GM12878 (cell line): ENCODE data around the gene SKA3. TPM values are rescaled to one million over a fixed set of nuclear protein-coding genes. Genes with fewer than 3 reads are reported as not detected.

Source experiments
- CBX5 ChIP-seq: sonication (generic); IDR thresholded peaks from 2 replicates; pipeline ENCODE4 v1.6.1; 2016; ENCODE audit warnings: low read depth, moderate library complexity, mild to moderate bottlenecking, inconsistent platforms
- HCFC1 ChIP-seq: fragments of 150-350 bp; IDR thresholded peaks from 2 replicates; pipeline ENCODE4 v1.6.1; 2014; ENCODE audit warnings: low read length
- JUNB ChIP-seq: IDR thresholded peaks from 2 replicates; pipeline ENCODE4 v1.6.1; 2016; ENCODE audit warnings: antibody characterized with exemption, mild to moderate bottlenecking
- KAT2A ChIP-seq: conservative IDR thresholded peaks from 2 replicates; pipeline ENCODE4 v1.6.1; 2011; ENCODE audit warnings: low read depth, low read length; ENCODE audit not compliant: control insufficient read depth
- KDM1A ChIP-seq: fragments of 200-600 bp; sonication (generic); IDR thresholded peaks from 2 replicates; pipeline ENCODE4 v1.6.1; 2016; ENCODE audit warnings: borderline replicate concordance
- NKRF ChIP-seq: fragments of 450-650 bp; conservative IDR thresholded peaks from 2 replicates; pipeline ENCODE4 v1.6.1; 2017; ENCODE audit warnings: mild to moderate bottlenecking, moderate library complexity
- PAX8 ChIP-seq: fragments of 450-650 bp; IDR thresholded peaks from 2 replicates; pipeline ENCODE4 v1.6.1; 2017; ENCODE audit warnings: mild to moderate bottlenecking, moderate library complexity
- POLR2AphosphoS2 ChIP-seq: IDR thresholded peaks from 2 replicates; pipeline ENCODE4 v1.6.1; 2011; ENCODE audit warnings: low read depth, mild to moderate bottlenecking, low read length, improper control_type of control experiment, moderate library complexity
- SPI1 ChIP-seq: IDR thresholded peaks from 2 replicates; pipeline ENCODE4 v1.6.1; 2011; ENCODE audit warnings: low read depth, mild to moderate bottlenecking, low read length, moderate library complexity, borderline replicate concordance; ENCODE audit not compliant: insufficient read depth
- SUPT20H ChIP-seq: IDR thresholded peaks from 2 replicates; pipeline ENCODE4 v1.6.1; 2011; ENCODE audit warnings: low read depth, mild to moderate bottlenecking, low read length, moderate library complexity, borderline replicate concordance; ENCODE audit not compliant: control insufficient read depth
- polyA plus RNA-seq, 11 experiments: library from polyadenylated mRNA; depleted of rRNA in 4 of 11; unstranded in 6 of 11; stranded (reverse) in 5 of 11; fragments of >200 nt; fragmentation: Nextera tagmentation in 4 of 11; fragmentation: Illumina TruSeq in 1 of 11; extraction: Ambion mirVana in 4 of 11; extraction: Trizol in 1 of 11; gene quantifications; 1 replicate in 1 of 11; 2 replicates in 10 of 11; pipeline versions ENCODE4 v1.2.1 to v1.2.3, GENCODE V29; 2011 to 2016; ENCODE audit warnings: inconsistent platforms in 2 of 11, missing spikeins in 2 of 11, low read depth in 1 of 11
- total RNA-seq, 4 experiments: library from RNA; depleted of rRNA in 3 of 4; stranded (reverse); fragments of >200 nt in 3 of 4; fragmentation: Illumina TruSeq in 1 of 4; extraction: Trizol in 1 of 4; gene quantifications; 2 replicates each; pipeline versions ENCODE4 v1.2.1 to v1.2.3, GENCODE V29; 2013 to 2021
- TF ChIP-seq, protein P1 (sequence below): fragments of 450-650 bp; formaldehyde crosslinking; IDR thresholded peaks from 2 replicates; pipeline ENCODE4 v1.4.0; 2022; ENCODE audit warnings: mild to moderate bottlenecking, moderate library complexity
- TF ChIP-seq, protein P2 (sequence below): IDR thresholded peaks from 2 replicates; pipeline ENCODE4 v1.6.1; 2011; ENCODE audit warnings: low read depth, low read length, improper control_type of control experiment, borderline replicate concordance
- TF ChIP-seq, protein P3 (sequence below): IDR thresholded peaks from 2 replicates; pipeline ENCODE4 v1.6.1; 2011; ENCODE audit warnings: borderline replicate concordance, low read depth, mild to moderate bottlenecking, moderate library complexity, low read length; ENCODE audit not compliant: insufficient read depth, poor library complexity, severe bottlenecking
- TF ChIP-seq, protein P4 (sequence below), 3 experiments: IDR thresholded peaks in 2 of 3; conservative IDR thresholded peaks in 1 of 3; 2 replicates each; pipeline ENCODE4 v1.5.1; 2011; ENCODE audit warnings: low read depth in 3 of 3, low read length in 3 of 3, mild to moderate bottlenecking in 3 of 3, control low read depth in 2 of 3, moderate library complexity in 2 of 3, inconsistent platforms in 1 of 3, mixed read lengths in 1 of 3; ENCODE audit not compliant: control insufficient read depth in 2 of 3, insufficient read depth in 1 of 3; ENCODE audit errors: extremely low read depth in 1 of 3
- TF ChIP-seq, protein P5 (sequence below): IDR thresholded peaks from 2 replicates; pipeline ENCODE4 v1.6.1; 2012; ENCODE audit warnings: low read length, inconsistent platforms

SKA3 gene
- total and polyA plus RNA-seq, 10 of the 15 experiments (the other 5 are each of a cell fraction or from before 2014, with no cell fraction given) = 13.5 to 69.7 (median 26.3) TPM

DNA sequence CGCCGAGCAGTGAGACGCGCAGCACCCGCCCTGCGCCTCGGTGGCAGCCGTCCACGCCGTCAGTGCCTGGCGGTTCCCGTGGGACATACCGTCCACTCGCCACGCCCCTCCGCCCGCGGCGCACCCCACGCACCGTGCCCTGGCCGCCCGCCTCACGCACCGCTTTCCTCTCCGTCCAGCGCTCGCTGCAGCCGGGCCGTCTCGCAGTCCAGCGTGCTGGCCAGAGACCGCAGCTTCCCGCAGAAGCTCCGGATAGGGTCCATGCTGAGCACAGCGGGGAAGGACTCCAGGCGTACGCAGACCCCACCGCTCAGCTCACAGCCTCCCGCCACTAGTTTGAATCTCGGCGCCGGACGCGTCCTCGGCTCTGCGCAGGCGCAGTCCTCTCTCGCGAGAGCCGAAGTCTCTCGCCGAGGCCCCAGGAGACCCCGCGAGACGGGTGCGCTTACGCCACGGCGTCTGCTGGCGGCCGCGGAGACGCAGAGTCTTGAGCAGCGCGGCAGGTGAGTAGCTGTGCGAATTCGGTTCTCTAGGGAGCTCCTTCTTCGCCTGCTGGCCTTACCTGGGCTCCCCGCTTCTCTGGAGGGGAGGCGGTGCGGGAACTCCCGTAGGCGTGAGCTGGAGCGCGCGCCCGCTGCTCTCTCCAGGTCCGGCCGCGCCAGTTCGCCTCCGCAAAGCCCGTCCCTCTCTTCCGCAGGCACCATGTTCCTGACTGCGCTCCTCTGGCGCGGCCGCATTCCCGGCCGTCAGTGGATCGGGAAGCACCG, at the start of gene SKA3, which contains the start of gene MRPL57 (continued):
- TF ChIP-seq SUPT20H = no peak
- TF ChIP-seq CBX5 = no peak
- TF ChIP-seq KAT2A = no peak
- TF ChIP-seq, protein P1, sequence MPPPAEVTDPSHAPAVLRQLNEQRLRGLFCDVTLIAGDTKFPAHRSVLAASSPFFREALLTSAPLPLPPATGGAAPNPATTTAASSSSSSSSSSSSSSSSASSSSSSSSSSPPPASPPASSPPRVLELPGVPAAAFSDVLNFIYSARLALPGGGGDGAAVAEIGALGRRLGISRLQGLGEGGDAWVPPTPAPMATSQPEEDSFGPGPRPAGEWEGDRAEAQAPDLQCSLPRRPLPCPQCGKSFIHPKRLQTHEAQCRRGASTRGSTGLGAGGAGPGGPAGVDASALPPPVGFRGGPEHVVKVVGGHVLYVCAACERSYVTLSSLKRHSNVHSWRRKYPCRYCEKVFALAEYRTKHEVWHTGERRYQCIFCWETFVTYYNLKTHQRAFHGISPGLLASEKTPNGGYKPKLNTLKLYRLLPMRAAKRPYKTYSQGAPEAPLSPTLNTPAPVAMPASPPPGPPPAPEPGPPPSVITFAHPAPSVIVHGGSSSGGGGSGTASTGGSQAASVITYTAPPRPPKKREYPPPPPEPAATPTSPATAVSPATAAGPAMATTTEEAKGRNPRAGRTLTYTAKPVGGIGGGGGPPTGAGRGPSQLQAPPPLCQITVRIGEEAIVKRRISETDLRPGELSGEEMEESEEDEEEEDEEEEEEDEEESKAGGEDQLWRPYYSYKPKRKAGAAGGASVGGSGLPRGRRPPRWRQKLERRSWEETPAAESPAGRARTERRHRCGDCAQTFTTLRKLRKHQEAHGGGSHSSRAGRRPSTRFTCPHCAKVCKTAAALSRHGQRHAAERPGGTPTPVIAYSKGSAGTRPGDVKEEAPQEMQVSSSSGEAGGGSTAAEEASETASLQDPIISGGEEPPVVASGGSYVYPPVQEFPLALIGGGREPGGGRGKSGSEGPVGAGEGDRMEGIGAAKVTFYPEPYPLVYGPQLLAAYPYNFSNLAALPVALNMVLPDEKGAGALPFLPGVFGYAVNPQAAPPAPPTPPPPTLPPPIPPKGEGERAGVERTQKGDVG = no peak
- TF ChIP-seq, protein P2, sequence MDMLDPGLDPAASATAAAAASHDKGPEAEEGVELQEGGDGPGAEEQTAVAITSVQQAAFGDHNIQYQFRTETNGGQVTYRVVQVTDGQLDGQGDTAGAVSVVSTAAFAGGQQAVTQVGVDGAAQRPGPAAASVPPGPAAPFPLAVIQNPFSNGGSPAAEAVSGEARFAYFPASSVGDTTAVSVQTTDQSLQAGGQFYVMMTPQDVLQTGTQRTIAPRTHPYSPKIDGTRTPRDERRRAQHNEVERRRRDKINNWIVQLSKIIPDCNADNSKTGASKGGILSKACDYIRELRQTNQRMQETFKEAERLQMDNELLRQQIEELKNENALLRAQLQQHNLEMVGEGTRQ = no peak
- no peak for TF ChIP-seq JUNB
- TF ChIP-seq KDM1A = no peak
- peak; percentile 61 for TF ChIP-seq HCFC1
- no peak for TF ChIP-seq SPI1
- TF ChIP-seq NKRF = peak; percentile 100
- peak; percentile 80; the same call in 1 of the 2 replicates for TF ChIP-seq POLR2AphosphoS2
- TF ChIP-seq, protein P3, sequence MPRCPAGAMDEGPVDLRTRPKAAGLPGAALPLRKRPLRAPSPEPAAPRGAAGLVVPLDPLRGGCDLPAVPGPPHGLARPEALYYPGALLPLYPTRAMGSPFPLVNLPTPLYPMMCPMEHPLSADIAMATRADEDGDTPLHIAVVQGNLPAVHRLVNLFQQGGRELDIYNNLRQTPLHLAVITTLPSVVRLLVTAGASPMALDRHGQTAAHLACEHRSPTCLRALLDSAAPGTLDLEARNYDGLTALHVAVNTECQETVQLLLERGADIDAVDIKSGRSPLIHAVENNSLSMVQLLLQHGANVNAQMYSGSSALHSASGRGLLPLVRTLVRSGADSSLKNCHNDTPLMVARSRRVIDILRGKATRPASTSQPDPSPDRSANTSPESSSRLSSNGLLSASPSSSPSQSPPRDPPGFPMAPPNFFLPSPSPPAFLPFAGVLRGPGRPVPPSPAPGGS = no peak
- TF ChIP-seq, protein P4, sequence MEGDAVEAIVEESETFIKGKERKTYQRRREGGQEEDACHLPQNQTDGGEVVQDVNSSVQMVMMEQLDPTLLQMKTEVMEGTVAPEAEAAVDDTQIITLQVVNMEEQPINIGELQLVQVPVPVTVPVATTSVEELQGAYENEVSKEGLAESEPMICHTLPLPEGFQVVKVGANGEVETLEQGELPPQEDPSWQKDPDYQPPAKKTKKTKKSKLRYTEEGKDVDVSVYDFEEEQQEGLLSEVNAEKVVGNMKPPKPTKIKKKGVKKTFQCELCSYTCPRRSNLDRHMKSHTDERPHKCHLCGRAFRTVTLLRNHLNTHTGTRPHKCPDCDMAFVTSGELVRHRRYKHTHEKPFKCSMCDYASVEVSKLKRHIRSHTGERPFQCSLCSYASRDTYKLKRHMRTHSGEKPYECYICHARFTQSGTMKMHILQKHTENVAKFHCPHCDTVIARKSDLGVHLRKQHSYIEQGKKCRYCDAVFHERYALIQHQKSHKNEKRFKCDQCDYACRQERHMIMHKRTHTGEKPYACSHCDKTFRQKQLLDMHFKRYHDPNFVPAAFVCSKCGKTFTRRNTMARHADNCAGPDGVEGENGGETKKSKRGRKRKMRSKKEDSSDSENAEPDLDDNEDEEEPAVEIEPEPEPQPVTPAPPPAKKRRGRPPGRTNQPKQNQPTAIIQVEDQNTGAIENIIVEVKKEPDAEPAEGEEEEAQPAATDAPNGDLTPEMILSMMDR (IDR thresholded peaks at IDR 0.05 in 2 of 3, conservative IDR thresholded peaks at IDR 0.05 in 1 of 3; ENCODE audit: control insufficient read depth in 2 of 3, extremely low read depth in 1 of 3, insufficient read depth in 1 of 3, low read depth in 3 of 3, low read length in 3 of 3) = no peak
- TF ChIP-seq, protein P5, sequence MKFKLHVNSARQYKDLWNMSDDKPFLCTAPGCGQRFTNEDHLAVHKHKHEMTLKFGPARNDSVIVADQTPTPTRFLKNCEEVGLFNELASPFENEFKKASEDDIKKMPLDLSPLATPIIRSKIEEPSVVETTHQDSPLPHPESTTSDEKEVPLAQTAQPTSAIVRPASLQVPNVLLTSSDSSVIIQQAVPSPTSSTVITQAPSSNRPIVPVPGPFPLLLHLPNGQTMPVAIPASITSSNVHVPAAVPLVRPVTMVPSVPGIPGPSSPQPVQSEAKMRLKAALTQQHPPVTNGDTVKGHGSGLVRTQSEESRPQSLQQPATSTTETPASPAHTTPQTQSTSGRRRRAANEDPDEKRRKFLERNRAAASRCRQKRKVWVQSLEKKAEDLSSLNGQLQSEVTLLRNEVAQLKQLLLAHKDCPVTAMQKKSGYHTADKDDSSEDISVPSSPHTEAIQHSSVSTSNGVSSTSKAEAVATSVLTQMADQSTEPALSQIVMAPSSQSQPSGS = no peak
- TF ChIP-seq PAX8 = no peak
